Measurements from ENCODE around the gene MAGI2. TPM values are rescaled to one million over a fixed set of nuclear protein-coding genes. Genes with fewer than 3 reads are reported as not detected.

The MAGI2 gene
- total and polyA plus RNA-seq, 2 donors from 2014 or later, result 4.4 to 9.0 TPM

DNA sequence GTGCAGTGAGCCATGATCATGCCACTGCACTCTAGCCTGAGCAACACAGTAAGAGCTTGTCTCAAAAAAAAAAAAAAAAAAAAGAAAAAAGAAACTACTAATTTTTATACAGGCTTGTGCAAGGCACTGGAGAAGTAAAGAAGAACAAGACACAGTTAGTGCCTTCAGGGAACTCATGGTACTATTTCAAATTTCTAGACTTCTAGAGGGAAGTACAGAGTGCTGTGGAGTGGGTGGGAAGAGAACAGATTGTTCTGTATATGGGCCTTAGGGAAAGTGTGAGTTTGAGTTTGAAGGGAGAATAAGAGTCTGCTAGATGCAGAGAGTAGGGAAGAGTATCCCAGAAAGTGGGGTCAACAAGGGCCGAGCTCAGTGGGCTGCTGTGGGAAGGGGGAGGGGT is 1420.1 kb downstream of the MAGI2 start:
- no peaks in the 10 kb centered on the region for H3K4me1 ChIP-seq (ENCODE audit: control insufficient read depth in 2 of 3, insufficient read depth in 2 of 3, low read depth in 1 of 3, low read length in 3 of 3)
- H3K9me3 ChIP-seq (ENCODE audit: control insufficient read depth in 2 of 3, insufficient read depth in 1 of 3, low read length in 3 of 3), result no peaks in the 10 kb centered on the region
- DNase-seq, result no peak
- H3K4me3 ChIP-seq (ENCODE audit: low read length in 3 of 3), result no peak overlapping the region
- H3K36me3 ChIP-seq (ENCODE audit: control insufficient read depth in 2 of 3, insufficient read depth in 3 of 3, low read length in 3 of 3), result no peaks in the 10 kb centered on the region
- intact Hi-C loops (cut with DNase I), result no loop called here
- no peak for TF ChIP-seq CTCF (IDR thresholded peaks at IDR 0.05; ENCODE audit: borderline replicate concordance, extremely low read depth, insufficient read depth)
- FAIRE-seq, result no peak
- no peak overlapping the region for H3K9ac ChIP-seq (ENCODE audit: low read length in 3 of 3)
- no peaks in the 10 kb centered on the region for H3K27me3 ChIP-seq (ENCODE audit: control insufficient read depth, insufficient read depth, low read length)
- H3K27ac ChIP-seq (ENCODE audit: low read depth in 2 of 2, low read length in 2 of 2), result no peak overlapping the region

- DNase-seq, result no peak
- TF ChIP-seq CTCF (IDR thresholded peaks at IDR 0.05; ENCODE audit: borderline replicate concordance, extremely low read depth, insufficient read depth), result no peak
- no peaks in the 10 kb centered on the region for H3K36me3 ChIP-seq (ENCODE audit: control insufficient read depth in 2 of 3, insufficient read depth in 3 of 3, low read length in 3 of 3)
- H3K9ac ChIP-seq (ENCODE audit: low read length in 3 of 3), result no peak overlapping the region
- H3K4me1 ChIP-seq (ENCODE audit: control insufficient read depth in 2 of 3, insufficient read depth in 2 of 3, low read depth in 1 of 3, low read length in 3 of 3), result no peaks in the 10 kb centered on the region
- FAIRE-seq, result no peak
- H3K9me3 ChIP-seq (ENCODE audit: control insufficient read depth in 2 of 3, insufficient read depth in 1 of 3, low read length in 3 of 3), result no peaks in the 10 kb centered on the region
- H3K27ac ChIP-seq (ENCODE audit: low read depth in 2 of 2, low read length in 2 of 2), result no peak overlapping the region
- intact Hi-C loops (cut with DNase I), result no loop called here
- no peaks in the 10 kb centered on the region for H3K27me3 ChIP-seq (ENCODE audit: control insufficient read depth, insufficient read depth, low read length)
- no peak overlapping the region for H3K4me3 ChIP-seq (ENCODE audit: low read length in 3 of 3)
Measured at GRCh38 chr7:78026492-78026891, 1427.0 kb downstream of the MAGI2 start.

- Histone ChIP-seq H3K4me3 (ENCODE audit: low read length in 3 of 3) (no peak overlapping the region), H3K9me3 (ENCODE audit: control insufficient read depth in 2 of 3, insufficient read depth in 1 of 3, low read length in 3 of 3) (no peaks in the 10 kb centered on the region), H3K9ac (ENCODE audit: low read length in 3 of 3) (no peak overlapping the region), H3K4me1 (ENCODE audit: control insufficient read depth in 2 of 3, insufficient read depth in 2 of 3, low read depth in 1 of 3, low read length in 3 of 3) (no peaks in the 10 kb centered on the region), H3K27ac (ENCODE audit: low read depth in 2 of 2, low read length in 2 of 2) (no peak overlapping the region), H3K36me3 (ENCODE audit: control insufficient read depth in 2 of 3, insufficient read depth in 3 of 3, low read length in 3 of 3) (no peaks in the 10 kb centered on the region), H3K27me3 (ENCODE audit: control insufficient read depth, insufficient read depth, low read length) (no peaks in the 10 kb centered on the region)
- intact Hi-C loops (cut with DNase I), result no loop called here
- DNase-seq (no peak), FAIRE-seq (no peak)
- TF ChIP-seq CTCF (IDR thresholded peaks at IDR 0.05; ENCODE audit: borderline replicate concordance, extremely low read depth, insufficient read depth), result no peak
Measured at GRCh38 chr7:78024591-78024990, 1428.9 kb downstream of the MAGI2 start.

DNA sequence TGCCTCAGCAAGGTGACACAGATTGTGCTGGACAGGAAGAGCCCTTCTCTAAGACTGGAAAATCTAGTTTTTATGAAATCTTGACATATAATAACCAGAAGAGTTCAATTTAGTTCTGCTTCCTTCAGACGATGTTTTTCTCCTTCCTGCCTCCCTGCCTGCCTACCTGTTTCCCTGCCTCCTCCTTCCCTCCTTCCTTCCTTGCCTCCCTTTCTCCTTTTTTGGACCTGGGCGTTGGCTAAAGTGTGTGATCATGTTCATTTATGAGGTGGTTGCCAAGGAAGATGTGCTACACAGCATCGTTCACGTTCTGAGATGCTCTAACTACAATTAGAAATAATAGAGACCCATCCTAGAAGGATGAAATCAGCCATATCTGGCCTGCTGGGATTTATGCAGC is 1430.3 kb downstream of the MAGI2 start:
- no peak for DNase-seq

More for the DNA sequence above, 1430.3 kb downstream of the MAGI2 start:
- FAIRE-seq, result no peak
- Histone ChIP-seq H3K36me3 (ENCODE audit: control insufficient read depth in 2 of 3, insufficient read depth in 3 of 3, low read length in 3 of 3) (no peaks in the 10 kb centered on the region), H3K4me1 (ENCODE audit: control insufficient read depth in 2 of 3, insufficient read depth in 2 of 3, low read depth in 1 of 3, low read length in 3 of 3) (peaks cover 0 to 5% (median 0%) of the 10 kb centered on the region in 3 donors), H3K9me3 (ENCODE audit: control insufficient read depth in 2 of 3, insufficient read depth in 1 of 3, low read length in 3 of 3) (no peaks in the 10 kb centered on the region), H3K27ac (ENCODE audit: low read depth in 2 of 2, low read length in 2 of 2) (no peak overlapping the region), H3K27me3 (ENCODE audit: control insufficient read depth, insufficient read depth, low read length) (no peaks in the 10 kb centered on the region), H3K9ac (ENCODE audit: low read length in 3 of 3) (no peak overlapping the region), H3K4me3 (ENCODE audit: low read length in 3 of 3) (no peak overlapping the region)
- intact Hi-C loops (cut with DNase I), result no loop called here
- no peak for TF ChIP-seq CTCF (IDR thresholded peaks at IDR 0.05; ENCODE audit: borderline replicate concordance, extremely low read depth, insufficient read depth)
